HG03159 (cell line): Measurements from ENCODE around the gene COG4.

Source experiments
- ATAC-seq: cut with Tn5 transposase; IDR thresholded peaks from one replicate; pipeline ENCODE4 v1.9.1; 2021; ENCODE audit warnings: mild to moderate bottlenecking, moderate library complexity; ENCODE audit not compliant: unreplicated experiment

COG4 gene

DNA sequence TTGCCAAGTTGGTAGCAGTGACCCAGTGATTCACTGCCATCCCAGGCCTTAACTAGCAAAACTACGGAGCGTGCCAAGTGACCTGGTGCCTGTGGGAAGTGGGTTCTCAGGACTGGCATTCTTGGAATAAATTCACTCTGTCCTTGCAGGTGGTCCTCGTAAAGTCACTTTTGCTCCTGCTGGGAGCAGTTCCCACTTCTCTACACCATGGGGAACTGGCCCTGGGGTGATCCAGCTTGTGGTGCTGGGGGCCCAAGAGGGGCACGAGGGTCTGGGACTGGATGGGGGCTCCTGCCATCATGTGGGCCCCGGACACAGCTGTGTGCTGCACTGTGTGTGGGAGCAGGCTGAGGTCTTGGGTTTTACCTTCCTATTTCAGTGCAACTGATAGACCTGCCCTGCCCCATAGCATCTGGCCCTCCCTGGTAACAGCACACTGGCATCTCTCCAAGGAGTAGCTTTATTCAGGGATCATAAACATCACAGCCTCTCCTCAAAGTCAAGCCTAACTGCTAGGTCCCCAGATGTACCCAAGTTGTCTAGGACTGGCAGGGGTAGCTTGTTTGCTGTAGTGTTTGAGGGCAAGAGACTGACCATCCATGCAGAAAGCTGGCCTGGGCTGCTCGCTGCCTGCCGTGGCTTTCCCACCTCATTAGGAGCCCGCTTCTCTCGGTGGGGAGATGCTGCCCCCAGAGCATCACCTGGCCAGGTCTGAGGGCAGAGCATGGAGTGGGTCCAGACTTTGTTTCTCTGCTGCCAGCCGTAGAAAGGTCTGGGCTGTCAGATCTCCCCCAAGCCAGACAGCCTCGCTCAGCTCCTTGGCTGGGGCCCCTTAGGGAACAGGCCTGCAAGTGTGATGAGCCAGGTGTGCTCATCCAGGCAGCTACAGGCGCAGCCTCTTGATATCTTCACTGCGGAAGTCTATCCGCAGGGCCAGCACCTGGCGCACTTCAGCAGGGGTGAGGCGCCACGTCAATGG lies 42.9 kb downstream of the COG4 start:
- no peak for ATAC-seq

DNA sequence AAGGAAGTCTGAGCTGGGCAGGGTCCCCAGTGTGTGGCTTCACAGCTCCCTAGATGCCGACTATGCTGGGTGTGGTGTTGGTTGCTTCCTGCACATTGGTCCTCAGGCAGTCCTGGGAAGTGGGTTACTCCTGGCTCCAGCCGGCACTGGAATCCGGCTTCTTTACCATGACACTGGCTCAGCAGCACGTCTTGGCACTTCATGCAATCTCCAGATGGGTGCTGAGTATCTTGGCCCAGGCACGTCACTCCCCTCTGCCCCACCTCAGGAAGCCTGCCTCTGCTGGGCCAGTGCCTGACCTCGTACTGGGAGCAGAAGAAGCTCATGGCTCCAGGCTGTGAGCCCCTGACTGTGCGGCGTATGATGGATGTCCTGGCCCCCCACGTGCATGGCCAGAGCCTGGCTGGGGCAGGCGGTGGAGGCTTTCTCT lies 44.4 kb downstream of the COG4 start:
- no peak for ATAC-seq

DNA sequence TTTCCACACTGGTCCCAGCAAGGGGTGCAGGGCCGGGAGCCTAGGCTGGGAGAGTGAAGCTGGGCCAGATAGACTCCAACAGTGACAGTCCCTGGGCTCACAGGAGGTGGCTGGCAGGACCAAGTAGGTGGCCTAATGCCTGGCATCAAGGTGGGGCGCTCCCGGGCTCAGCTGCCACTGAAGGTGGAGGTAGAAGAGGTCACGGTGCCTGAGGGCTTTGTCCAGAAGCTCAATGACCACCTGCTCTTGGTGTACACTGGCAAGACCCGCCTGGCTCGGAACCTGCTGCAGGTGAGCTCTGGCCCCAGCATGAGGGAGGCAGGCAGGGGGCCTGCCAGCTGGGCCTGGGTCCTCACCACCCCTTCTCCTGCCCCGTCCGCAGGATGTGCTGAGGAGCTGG lies 45.2 kb downstream of the COG4 start:
- ATAC-seq, result no peak

DNA sequence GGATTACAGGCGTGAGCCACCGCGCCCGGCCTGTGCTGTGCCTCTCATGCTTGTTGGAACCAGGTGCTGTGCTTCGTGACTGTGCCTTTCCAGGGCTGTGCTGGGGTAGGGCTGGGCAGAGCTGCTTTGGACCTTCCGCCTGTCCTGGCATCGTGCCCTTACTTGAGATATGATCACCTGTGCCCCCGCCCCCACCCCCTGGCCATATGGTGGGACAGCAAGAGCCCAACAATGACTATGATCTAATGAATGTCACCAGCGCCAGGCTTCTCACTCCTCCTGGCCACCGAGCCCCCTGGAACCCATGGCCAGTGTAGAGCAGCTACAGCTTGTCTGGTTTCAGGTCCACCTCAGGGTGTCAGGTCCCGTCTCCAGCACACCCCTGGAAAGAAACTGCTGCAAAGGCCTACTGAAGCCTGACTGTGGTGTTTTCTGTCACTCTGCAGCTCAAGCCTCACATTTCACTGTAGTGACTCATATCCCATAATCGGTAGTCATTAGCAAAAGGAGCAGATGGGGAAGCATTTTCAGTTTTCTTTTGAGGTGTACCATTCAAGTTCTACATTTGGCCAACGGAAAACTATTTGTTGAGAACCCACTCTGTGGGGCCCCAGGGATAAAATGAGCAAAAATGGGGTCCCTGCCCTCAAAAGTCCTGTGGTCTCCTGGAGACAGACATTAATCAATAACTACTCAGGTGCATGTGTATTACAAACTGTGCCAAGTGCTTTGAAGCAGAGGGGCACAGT lies 46.9 kb downstream of the COG4 start:
- peak; percentile 84 for ATAC-seq

DNA sequence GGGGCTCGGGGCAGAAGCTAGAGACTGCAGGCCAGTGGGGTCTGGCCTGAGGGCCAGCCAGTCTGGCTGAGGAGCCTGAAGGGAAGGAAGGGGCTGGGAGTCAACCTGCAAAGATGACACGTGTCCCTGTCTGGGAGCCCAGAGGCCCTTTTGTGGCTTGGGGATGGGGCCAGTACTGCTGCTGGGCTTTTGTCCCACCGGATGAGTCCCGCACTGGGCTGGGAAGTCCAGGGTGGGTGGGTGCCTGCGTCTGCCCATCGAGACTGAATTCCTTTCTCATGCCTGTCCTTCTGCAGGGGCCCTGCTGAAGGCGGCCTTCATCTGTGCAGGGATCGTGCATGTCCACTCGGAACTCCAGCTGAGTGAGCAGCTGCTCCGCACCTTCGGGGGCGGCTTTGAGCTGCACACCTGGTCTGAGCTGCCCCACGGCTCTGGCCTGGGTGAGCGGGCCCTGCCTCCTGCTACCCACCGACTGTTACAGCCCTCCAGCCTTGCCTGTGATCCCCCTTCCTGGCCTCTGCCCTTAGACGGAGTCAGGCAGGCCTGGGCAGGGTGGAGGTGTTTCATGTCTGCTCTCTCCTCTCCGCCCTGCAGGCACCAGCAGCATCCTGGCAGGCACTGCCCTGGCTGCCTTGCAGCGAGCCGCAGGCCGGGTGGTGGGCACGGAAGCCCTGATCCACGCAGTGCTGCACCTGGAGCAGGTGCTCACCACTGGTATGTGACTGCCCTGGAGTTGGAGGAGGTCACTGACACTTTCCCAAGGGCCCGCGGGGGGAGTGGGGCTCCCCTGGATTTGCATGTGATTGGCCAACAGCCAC lies 48.1 kb downstream of the COG4 start:
- no peak for ATAC-seq

DNA sequence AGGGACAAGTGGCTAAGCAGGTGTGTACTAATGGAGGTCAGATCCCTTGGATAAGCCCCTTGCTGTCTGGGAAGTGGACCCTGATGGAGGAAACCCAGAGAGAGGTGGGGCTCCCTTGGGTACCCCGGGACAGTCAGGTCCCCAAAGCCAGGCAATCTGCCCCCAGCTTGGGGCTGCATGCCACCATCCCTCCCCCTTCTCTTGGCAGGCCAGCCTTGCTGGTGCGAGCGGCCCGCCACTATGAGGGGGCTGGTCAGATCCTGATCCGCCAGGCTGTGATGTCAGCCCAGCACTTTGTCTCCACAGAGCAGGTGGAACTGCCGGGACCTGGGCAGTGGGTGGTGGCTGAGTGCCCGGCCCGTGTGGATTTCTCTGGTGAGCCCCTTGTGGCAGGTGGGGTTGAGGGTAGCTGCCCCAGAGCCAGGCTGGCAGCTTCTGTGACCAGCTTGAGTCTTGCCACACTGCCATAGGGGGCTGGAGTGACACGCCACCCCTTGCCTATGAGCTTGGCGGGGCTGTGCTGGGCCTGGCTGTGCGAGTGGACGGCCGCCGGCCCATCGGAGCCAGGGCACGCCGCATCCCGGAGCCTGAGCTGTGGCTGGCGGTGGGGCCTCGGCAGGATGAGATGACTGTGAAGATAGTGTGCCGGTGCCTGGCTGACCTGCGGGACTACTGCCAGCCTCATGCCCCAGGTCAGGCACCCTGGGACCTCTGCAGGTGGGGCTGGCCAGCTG lies 48.9 kb downstream of the COG4 start:
- no peak for ATAC-seq

DNA sequence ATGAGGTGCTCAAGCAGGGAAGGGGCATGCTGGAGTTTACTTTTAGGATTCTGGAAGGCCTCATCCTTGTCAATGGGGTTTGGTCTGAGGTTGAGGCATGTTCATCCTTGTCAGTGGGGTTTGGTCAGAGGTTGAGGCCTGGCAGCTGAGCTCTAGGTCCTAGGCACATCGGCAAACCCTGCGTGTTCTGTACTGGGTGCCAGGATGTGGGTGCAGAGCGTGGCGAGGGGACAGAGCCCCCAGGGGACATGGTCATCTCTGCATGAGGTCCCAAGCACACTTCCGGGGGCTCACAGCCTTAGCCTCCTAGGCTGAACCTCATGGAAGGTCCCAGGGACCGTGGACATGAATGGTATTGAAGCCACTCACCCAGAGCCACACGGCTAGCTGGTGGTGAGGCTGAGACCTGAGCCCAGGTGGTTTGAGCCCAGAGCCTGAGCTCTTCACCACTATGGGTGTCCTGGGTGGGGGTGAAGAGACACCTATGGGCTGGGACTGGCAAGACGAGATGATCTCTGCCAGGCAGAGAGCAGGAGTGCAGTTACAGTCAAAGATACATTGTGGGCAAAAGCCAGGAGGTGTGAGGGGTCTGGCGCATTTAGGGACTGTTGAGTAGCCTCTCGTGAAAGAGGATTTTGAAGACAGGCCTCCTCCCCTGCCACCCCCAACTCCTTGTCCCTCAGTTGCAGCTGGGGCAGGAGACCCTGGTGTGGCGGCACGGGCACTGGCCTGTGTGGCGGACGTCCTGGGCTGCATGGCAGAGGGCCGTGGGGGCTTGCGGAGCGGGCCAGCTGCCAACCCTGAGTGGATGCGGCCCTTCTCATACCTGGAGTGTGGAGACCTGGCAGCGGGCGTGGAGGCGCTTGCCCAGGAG lies 49.7 kb downstream of the COG4 start:
- no peak for ATAC-seq

DNA sequence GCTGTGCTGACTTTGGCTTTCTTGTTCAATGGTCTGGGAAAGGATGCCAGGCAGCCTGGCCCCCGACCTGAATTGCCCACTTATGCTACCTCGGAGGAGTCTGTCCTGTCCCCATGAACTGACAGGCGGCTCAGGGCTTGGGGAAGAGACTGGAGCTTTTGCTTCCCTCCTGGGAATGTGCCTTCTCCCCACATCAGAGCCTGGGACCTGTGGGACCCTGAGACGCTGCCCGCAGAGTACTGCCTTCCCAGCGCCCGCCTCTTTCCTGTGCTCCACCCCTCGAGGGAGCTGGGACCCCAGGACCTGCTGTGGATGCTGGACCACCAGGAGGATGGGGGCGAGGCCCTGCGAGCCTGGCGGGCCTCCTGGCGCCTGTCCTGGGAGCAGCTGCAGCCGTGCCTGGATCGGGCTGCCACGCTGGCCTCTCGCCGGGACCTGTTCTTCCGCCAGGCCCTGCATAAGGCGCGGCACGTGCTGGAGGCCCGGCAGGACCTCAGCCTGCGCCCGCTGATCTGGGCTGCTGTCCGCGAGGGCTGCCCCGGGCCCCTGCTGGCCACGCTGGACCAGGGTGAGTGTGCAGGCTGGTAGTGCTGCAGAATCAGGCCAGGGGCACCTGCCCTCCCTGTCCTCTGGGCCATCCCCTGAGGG lies 50.4 kb downstream of the COG4 start:
- ATAC-seq, result no peak

DNA sequence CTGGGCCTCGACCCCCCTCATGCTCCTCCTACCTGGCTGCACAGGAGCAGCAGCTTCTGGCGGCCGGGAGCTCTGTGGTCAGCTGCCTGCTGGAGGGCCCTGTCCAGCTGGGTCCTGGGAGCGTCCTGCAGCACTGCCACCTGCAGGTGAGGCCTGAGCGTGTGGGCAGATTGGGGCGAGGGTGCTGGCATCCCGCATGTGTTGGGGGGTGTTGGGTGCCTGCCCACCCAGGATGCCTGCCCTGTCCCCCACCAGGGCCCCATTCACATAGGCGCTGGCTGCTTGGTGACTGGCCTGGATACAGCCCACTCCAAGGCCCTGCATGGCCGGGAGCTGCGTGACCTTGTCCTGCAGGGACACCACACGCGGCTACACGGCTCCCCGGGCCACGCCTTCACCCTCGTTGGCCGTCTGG lies 52.4 kb downstream of the COG4 start:
- no peak for ATAC-seq

DNA sequence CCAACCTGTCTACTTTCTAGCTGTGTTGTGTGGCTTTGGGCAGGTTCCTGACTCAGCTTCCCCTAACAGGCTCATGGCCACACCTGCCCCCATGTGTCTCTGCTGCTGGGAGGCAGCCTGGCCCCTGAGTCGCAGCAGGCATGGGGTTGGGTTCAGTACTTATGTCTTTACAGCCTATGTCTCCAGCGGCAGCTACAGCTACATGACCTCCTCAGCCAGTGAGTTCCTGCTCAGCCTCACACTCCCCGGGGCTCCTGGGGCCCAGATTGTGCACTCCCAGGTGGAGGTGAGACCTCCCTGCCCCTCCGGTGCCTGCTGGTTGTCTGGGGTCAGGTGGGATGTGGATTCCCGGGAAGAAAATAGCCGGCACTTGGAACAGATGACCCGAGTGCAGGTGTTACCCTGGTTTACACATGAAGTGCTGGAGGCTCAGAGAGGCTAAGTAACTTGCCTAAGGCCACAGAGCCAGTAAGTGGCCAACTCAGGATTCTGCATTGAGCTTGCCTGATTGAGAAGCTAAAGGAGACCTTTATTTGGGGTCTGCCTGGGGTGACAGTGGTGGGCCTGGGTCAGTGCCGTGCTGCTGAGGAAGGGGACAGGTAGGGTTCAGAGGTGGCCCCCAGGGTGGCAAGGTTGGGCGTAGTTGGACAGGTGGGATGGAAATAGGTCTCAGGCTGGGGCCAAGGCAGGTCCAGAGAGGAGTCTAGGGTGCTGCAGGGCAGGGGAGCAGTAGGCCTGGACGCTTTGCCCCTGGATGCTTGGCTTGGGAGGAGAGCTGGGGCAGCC lies 53.0 kb downstream of the COG4 start:
- ATAC-seq, result no peak

DNA sequence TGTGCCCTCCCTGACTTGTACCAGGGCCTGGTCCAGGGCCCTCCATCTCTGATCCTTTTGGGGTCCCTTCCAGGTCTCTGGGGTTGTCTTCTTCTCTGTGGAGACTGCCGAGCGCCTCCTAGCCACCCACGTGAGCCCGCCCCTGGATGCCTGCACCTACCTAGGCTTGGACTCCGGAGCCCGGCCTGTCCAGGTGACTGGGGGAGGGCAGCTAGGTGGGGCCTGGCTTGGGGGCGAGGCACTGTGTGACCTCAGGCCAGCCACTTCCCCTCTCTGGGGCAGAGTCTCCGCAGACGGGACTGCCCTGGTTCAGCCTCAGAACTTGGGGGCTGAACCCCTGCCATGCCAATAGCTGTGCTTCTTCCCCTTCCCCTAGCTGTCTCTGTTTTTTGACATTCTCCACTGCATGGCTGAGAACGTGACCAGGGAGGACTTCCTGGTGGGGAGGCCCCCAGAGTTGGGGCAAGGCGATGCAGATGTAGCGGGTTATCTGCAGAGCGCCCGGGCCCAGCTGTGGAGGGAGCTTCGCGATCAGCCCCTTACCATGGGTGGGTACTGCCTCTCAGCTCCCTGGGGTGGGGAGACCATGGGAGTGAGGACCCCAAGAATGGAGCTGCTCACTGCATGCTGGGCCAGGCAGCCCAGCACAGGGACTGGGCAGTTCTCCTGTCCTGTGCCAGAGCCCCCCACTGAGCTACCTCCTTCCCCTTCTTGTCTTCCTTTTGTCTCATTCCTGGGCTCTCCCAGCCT lies 54.4 kb downstream of the COG4 start:
- no peak for ATAC-seq

DNA sequence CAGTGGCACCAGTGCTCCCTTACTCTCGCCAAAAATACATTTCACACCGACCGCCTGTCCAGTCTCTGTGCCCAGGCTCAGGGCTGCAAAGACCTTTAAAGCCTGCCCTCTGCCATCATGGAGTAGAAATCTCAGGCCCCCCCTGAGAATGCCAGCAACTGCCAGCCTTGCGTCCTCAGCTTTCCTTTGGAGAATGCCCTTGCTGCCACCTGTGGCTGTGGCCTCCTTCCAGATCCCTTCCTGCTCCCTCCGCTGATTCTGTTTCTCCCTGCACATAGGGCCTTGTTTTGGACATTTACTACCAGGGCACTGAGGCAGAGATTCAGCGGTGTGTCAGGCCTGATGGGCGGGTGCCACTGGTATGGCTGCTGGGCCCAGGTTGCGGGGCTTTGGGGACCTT lies 55.7 kb downstream of the COG4 start:
- no peak for ATAC-seq

DNA sequence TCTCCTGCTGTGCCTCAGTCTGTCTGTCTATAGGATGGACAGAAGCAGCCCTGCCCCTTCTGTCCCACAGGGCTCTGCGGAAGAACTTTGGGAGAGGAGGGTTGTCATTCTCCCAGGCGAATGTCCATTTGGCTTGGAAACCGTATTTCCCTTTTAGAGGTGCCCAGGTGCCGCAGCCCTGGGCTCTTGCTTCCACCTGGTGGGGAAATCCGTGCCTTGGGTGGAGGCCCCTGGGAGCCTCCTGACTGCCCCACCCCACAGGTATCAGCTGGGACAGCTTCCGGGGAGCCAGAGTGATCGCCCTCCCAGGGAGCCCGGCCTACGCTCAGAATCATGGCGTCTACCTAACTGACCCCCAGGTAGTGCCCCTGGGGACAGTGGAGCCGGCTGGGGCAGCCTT lies 56.2 kb downstream of the COG4 start:
- ATAC-seq, result no peak

DNA sequence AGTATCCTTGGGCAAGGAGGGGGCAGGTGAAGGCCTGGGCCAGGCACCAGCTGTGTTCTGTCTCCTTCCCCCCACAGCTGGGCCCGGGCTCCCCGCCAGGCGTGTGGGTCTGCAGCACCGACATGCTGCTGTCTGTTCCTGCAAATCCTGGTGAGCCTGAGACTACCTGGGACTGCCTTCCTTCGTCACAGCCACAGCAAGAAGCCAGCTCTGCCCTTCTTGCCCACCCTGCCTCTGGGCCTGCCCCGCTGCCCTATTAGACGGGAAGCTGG lies 56.6 kb downstream of the COG4 start:
- no peak for ATAC-seq

DNA sequence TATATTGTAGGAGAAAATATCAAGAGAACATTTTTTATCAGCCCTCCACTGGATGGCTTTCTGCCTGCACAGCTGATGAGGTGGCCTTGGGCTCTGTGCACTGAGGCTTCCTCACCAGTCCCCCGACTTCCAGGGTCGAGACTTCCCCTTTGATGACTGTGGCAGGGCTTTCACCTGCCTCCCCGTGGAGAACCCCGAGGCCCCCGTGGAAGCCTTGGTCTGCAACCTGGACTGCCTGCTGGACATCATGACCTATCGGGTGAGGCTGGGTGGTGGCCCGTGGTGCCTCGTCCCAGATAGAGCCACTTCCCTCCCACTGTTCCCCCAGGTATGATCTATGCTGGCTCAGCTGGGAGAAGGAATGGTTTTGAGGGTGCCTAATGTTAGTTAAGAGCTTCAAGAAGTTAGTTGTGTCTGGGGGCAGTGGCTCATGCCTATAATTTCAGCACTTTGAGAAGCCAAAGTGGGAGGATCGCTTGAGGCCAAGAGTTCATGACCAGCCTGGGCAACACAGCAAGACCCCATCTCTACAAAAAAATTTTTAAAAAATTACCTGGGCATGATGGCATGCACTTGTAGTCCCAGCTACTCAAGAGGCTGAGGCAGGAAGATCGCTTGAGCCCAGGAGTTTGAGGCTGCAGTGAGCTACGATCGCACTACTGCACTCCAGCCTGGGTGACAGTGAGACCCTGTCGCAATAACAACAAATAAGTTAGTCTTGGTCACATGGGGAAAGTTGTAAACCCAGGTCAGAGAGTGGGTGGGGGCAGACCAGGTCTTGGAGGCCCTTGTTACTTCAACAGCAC lies 57.2 kb downstream of the COG4 start:
- no peak for ATAC-seq

DNA sequence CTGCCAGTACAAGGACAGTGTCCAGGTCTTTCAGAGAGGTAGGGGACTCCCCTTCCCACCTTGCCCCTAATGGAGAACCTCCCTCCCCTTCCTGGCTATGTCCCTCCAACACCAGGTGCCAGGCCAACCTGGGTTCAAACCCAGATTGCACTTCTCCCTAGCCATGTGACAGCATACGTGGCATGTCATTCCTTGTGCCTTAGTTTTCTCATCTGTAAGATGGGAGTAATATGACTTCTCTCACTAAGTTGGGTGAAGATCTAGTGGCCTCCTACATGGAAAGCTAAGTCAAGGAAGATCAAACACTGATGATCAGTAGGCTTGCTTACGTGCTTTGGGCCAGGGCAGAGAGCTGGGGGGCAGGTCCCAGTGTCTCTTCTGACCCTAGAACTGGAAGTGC lies 60.1 kb downstream of the COG4 start:
- no peak for ATAC-seq

DNA sequence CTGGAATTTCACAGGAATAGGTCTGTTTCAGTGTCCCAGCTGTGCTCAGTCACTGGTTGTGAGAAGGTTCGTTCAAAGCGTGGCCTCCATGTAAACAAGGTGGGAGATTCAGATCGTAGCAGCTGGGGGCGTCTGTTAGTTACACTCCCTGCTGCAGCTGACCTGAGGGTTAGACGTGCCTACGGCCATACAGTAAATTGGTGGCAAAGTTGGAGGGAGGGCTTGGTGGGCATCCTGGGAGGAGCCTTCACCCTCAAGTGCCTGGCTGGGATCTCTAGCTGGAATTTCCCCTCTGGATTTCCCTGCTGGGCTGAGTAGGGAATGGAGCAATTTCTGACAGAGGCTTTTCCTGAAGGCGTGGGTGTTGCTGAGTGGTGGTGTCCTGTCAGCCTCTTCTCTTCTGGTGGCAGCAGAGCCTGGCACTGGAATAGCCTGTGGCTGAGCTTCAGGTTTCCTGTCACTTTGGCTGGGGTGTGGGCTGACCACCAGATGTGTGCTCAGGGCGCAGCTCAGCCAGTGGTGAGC lies 62.6 kb downstream of the COG4 start:
- no peak for ATAC-seq
